GM12872 (cell line): ENCODE measurements around the gene GALNT7.

Experiments used
- TF ChIP-seq, protein P1 (sequence below): IDR thresholded peaks from 3 replicates; pipeline ENCODE4 v1.5.1; 2011; ENCODE audit warnings: low read depth, mild to moderate bottlenecking, low read length, moderate library complexity; ENCODE audit not compliant: insufficient read depth

Gene GALNT7

DNA sequence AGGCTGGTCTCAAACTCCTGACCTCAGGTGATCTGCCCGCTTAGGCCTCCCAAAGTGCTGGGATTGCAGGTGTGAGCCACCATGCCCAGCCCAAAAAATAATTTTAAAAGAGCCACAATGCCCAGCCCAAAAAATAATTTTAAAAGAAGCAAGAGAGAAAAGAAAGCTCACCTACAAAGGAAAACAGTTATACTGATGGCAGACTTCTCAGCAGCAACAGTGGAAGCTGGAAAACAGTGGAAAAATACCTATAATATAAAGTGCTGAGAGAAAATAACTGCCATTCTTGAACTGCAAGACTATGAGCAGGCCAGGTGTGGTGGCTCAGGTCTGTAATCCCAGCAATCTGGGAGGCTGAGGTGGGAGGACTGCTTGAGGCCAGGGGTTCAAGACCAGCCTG lies 178.9 kb downstream of the GALNT7 start:
- TF ChIP-seq, protein P1, sequence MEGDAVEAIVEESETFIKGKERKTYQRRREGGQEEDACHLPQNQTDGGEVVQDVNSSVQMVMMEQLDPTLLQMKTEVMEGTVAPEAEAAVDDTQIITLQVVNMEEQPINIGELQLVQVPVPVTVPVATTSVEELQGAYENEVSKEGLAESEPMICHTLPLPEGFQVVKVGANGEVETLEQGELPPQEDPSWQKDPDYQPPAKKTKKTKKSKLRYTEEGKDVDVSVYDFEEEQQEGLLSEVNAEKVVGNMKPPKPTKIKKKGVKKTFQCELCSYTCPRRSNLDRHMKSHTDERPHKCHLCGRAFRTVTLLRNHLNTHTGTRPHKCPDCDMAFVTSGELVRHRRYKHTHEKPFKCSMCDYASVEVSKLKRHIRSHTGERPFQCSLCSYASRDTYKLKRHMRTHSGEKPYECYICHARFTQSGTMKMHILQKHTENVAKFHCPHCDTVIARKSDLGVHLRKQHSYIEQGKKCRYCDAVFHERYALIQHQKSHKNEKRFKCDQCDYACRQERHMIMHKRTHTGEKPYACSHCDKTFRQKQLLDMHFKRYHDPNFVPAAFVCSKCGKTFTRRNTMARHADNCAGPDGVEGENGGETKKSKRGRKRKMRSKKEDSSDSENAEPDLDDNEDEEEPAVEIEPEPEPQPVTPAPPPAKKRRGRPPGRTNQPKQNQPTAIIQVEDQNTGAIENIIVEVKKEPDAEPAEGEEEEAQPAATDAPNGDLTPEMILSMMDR: no peak

DNA sequence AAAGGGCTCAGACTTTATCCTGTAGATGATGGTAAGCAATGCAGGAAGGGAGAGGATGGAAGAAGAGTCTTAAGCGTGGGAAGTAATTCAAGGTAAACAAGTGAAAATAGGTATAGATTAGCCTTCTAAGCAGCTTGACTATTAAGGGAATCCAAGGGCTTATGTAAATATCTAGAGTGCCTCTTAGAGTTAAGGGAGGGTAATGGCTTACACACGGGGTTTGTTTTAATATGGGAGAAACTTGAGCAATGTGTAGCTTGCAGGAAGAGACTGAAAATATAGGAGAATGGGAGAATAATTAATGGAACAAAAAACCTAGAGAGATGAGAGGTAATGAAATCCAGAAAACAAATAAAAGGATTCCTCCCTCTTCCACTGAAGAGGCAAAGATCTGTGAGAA lies 189.3 kb downstream of the GALNT7 start:
- TF ChIP-seq, protein P1: no peak

DNA sequence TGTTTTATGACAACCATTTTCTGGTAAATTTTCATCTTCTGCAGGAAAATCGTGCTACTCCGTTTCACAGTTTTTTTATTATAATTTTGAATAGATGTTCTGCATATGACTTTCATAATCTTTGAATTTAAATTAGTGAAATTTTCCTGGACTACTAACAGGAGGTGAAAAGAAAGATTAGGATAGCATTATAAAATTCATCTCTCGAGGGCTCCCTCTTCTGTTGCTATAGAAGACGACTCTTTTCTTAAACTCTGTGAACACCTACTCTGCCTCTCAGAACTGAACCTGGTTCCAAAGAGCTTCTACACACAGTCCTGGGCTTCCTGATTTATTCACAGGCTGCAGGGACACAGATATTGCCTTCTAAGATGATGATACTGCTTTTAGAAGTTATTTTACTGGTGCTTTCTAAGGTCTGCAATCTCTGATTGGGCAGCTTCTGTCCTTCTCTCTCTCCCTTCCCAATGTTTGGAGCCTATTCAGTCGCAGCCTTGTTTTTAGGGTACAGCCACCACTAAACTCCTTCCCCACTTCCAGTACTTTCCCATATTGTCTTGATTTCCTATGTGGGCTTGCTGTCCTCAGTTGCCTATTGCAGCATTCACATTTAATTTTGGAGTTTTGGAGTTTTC lies 192.1 kb downstream of the GALNT7 start:
- TF ChIP-seq, protein P1: peak; percentile 20; the same call in 1 of the 3 replicates

DNA sequence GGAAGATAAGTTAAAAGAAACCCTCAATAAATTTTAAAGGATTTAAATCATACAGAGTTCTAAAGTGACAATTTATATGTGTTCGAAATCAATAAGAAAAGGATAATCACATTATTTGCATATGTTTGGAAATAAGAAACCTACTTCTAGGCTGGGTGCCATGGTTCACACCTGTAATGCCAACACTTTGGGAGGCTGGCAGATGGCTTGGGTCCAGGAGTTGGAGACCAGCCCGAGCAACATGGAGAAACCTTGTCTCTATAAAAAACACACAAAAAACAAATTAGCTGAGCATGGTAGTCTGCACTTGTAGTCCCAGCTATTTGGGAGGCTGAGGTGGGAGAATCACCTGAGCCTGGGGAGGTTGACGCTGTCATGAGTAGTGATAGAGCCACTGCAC lies 194.1 kb downstream of the GALNT7 start:
- TF ChIP-seq, protein P1: no peak

- TF ChIP-seq, protein P1: no peak
Measured at GRCh38 chr4:173365359-173365996, 196.9 kb downstream of the GALNT7 start.

- TF ChIP-seq, protein P1: no peak
Measured at GRCh38 chr4:173367285-173367684, 198.7 kb downstream of the GALNT7 start.

GRCh38 chr4:173367946-173368345 lies 199.3 kb downstream of the GALNT7 start:
- TF ChIP-seq, protein P1: no peak
